Neuronal stem cell (in vitro differentiated cells): ENCODE results near the gene CALML5.

Experiments used
- DNase-seq: peaks from one replicate; pipeline ENCODE4 v3.0.0-alpha.2; 2013; ENCODE audit warnings: low spot score
- H2AFZ ChIP-seq: one replicate; pipeline ENCODE4 v1.6.1; 2013; ENCODE audit warnings: mild to moderate bottlenecking, low read length, inconsistent platforms
- H2AK5ac ChIP-seq: 2 replicates; pipeline ENCODE4 v1.6.1; 2013; ENCODE audit warnings: low read depth, mild to moderate bottlenecking, inconsistent platforms, low read length, moderate library complexity, mixed read lengths
- H2BK120ac ChIP-seq: 2 replicates; pipeline ENCODE4 v1.6.1; 2013; ENCODE audit warnings: low read depth, mild to moderate bottlenecking, inconsistent platforms, low read length, moderate library complexity, mixed read lengths
- H2BK12ac ChIP-seq: one replicate; pipeline ENCODE4 v1.6.1; 2013; ENCODE audit warnings: low read length, inconsistent platforms
- H2BK15ac ChIP-seq: 2 replicates; pipeline ENCODE4 v1.6.1; 2013; ENCODE audit warnings: mild to moderate bottlenecking, low read length, inconsistent platforms, mixed read lengths
- H2BK5ac ChIP-seq: one replicate; pipeline ENCODE4 v1.6.1; 2013; ENCODE audit warnings: inconsistent platforms, mild to moderate bottlenecking, low read length, moderate library complexity
- H3K14ac ChIP-seq: one replicate; pipeline ENCODE4 v1.6.1; 2013; ENCODE audit warnings: low read length, inconsistent platforms
- H3K18ac ChIP-seq: 2 replicates; pipeline ENCODE4 v1.6.1; 2013; ENCODE audit warnings: low read length, inconsistent platforms
- H3K23ac ChIP-seq: 2 replicates; pipeline ENCODE4 v1.6.1; 2013; ENCODE audit warnings: low read depth, mild to moderate bottlenecking, mixed read lengths, low read length, inconsistent platforms; ENCODE audit not compliant: poor library complexity
- H3K27ac ChIP-seq: replicated peaks from 3 replicates; pipeline ENCODE4 v1.5.1; 2013; ENCODE audit warnings: low read length, inconsistent platforms
- H3K27me3 ChIP-seq, 3 experiments: 2 replicates each; pipeline ENCODE4 v1.6.1; 2013; ENCODE audit warnings: low read length in 3 of 3, mild to moderate bottlenecking in 2 of 3, inconsistent platforms in 1 of 3, low read depth in 1 of 3, mixed read lengths in 1 of 3, moderate library complexity in 1 of 3; ENCODE audit not compliant: control insufficient read depth in 3 of 3, insufficient read depth in 3 of 3
- H3K36me3 ChIP-seq, 2 donors: replicated peaks in 1 of 2; 2 replicates each; pipeline ENCODE4 v1.6.1; 2013; ENCODE audit warnings: low read length in 2 of 2; ENCODE audit not compliant: control insufficient read depth in 2 of 2, insufficient read depth in 2 of 2
- H3K4ac ChIP-seq: 2 replicates; pipeline ENCODE4 v1.6.1; 2013; ENCODE audit warnings: inconsistent platforms, mild to moderate bottlenecking, low read length, moderate library complexity
- H3K4me1 ChIP-seq, 2 donors: 1 replicate in 1 of 2; 2 replicates in 1 of 2; pipeline ENCODE4 v1.6.1; 2013; ENCODE audit warnings: low read length in 2 of 2, low read depth in 1 of 2; ENCODE audit not compliant: control insufficient read depth in 2 of 2, insufficient read depth in 1 of 2
- H3K4me2 ChIP-seq: one replicate; pipeline ENCODE4 v1.6.1; 2013; ENCODE audit warnings: mild to moderate bottlenecking, low read length, inconsistent platforms; ENCODE audit not compliant: insufficient read depth, poor library complexity, severe bottlenecking
- H3K4me3 ChIP-seq, 2 donors: 2 replicates each; pipeline ENCODE4 v1.5.1; 2013; ENCODE audit warnings: low read length in 2 of 2, mild to moderate bottlenecking in 2 of 2, inconsistent platforms in 1 of 2, moderate library complexity in 1 of 2
- H3K79me1 ChIP-seq: one replicate; pipeline ENCODE4 v1.6.1; 2013; ENCODE audit warnings: low read depth, mild to moderate bottlenecking, inconsistent platforms, low read length, moderate library complexity
- H3K9ac ChIP-seq: one replicate; pipeline ENCODE4 v1.6.1; 2013; ENCODE audit warnings: mild to moderate bottlenecking, low read depth, low read length, inconsistent platforms; ENCODE audit not compliant: poor library complexity
- H3K9me3 ChIP-seq, 2 donors: replicated peaks in 1 of 2; 2 replicates each; pipeline versions ENCODE3 to v1.6.1; 2013; ENCODE audit warnings: low read length in 2 of 2, mild to moderate bottlenecking in 2 of 2, inconsistent platforms in 1 of 2, low read depth in 1 of 2, mixed read lengths in 1 of 2, moderate library complexity in 1 of 2; ENCODE audit not compliant: control insufficient read depth in 2 of 2, insufficient read depth in 1 of 2
- H4K8ac ChIP-seq: one replicate; pipeline ENCODE4 v1.6.1; 2013; ENCODE audit warnings: low read depth, mild to moderate bottlenecking, inconsistent platforms, low read length, moderate library complexity
- H4K91ac ChIP-seq: one replicate; pipeline ENCODE4 v1.6.1; 2013; ENCODE audit warnings: low read length, low read depth, mild to moderate bottlenecking, inconsistent platforms; ENCODE audit not compliant: poor library complexity
- WGBS, 2 donors: extraction: QIAGEN DNeasy Blood & Tissue Kit; methylation state at CpG; one replicate each; pipeline ENCODE4 v1.1.7; 2013; ENCODE audit warnings: missing lambda C conversion rate in 2 of 2, mixed read lengths in 1 of 2; ENCODE audit not compliant: insufficient read length in 2 of 2, insufficient replicate concordance in 1 of 2; ENCODE audit errors: extremely low coverage in 2 of 2; 5-methylcytosine and 5-hydroxymethylcytosine counted together

Gene CALML5

DNA sequence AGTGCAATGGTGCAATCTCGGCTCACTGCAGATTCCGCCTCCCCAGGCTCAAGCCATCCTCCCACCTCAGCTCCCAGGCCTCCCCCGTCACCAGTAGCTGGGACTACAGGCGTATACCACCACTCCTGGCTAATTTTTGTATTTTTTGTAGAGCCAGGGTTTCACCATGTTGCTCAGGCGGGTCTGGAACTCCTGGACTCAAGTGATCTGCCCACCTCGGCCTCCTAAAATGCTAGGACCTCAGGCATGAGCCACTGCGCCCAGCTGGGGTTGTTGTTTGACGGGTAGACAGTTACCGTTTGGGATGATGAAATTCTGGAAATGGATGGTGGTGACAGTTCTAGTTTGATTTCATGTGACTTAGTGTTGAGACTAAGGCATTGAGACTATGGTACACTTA lies 40.7 kb upstream of the CALML5 start:
- no peak for DNase-seq
- H3K4me3 ChIP-seq: no peak overlapping the region

DNA sequence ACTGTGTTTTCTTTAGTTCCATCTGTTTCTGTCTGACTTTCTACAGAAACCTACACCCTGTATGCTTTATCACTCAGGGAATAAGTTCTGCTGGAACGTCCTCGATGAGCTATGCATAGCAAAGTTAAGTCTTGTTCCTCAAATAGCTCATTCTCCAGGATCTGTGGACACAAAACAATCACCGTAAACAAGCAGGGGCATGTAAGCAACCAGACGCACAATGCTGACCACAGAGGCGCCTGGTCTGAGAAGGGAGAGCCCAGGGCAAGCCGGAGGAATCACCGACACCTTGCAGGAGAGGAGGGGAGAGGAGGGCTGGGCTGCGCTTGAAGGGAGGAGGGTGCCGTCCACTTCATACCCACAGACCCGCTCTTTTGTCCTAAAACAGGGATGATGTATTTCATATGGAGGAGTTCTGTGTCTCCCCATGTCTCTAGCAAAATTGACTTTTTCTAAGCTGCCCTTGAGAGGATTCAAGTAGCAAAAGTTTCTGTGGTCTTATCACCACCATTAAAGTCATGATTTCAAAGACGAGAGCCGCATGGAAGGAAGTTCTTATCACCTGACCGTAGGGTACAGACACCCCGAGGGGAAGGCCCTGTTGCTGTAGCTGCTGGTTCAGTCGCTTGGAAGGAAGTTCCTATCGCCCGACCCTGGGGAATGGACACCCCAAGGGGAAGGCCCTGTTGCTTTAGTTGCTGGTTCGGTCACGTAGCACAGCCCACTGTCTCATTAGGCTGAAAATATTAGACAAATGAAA lies 39.7 kb upstream of the CALML5 start:
- no peaks in the 10 kb centered on the region for H3K4me1 ChIP-seq
- no peak for DNase-seq
- no peak overlapping the region for H2BK120ac ChIP-seq
- no peak overlapping the region for H4K8ac ChIP-seq
- no peak overlapping the region for H2AFZ ChIP-seq
- H2BK12ac ChIP-seq: no peak overlapping the region
- H2BK5ac ChIP-seq: no peak overlapping the region
- no peak overlapping the region for H3K18ac ChIP-seq
- H3K4me3 ChIP-seq: no peak overlapping the region
- H3K9ac ChIP-seq: no peak overlapping the region
- H3K14ac ChIP-seq: no peak overlapping the region
- H3K23ac ChIP-seq: no peak overlapping the region
- H3K36me3 ChIP-seq: no peaks in the 10 kb centered on the region
- WGBS, 2 donors: no CpG with 5 or more reads among the region's 19 CpGs
- H2AK5ac ChIP-seq: no peak overlapping the region
- no peak overlapping the region for H3K4me2 ChIP-seq
- no peak overlapping the region for H3K27ac ChIP-seq
- no peaks in the 10 kb centered on the region for H3K79me1 ChIP-seq
- H3K9me3 ChIP-seq: no peaks in the 10 kb centered on the region
- H2BK15ac ChIP-seq: no peak overlapping the region
- H3K4ac ChIP-seq: no peak overlapping the region
- peak overlapping the region; percentile 20 for H4K91ac ChIP-seq
- peaks cover 0 to 3% (median 0%) of the 10 kb centered on the region in 3 experiments for H3K27me3 ChIP-seq

More for the DNA sequence above, 40.7 kb upstream of the CALML5 start:
- Histone ChIP-seq H3K4me2 (no peak overlapping the region), H2AFZ (no peak overlapping the region), H3K4ac (no peak overlapping the region), H3K36me3 (no peaks in the 10 kb centered on the region), H2BK15ac (no peak overlapping the region), H2BK12ac (no peak overlapping the region), H2BK120ac (no peak overlapping the region), H3K9me3 (no peaks in the 10 kb centered on the region), H4K91ac (no peak overlapping the region), H3K18ac (no peak overlapping the region), H2BK5ac (no peak overlapping the region), H3K23ac (no peak overlapping the region), H3K27ac (no peak overlapping the region), H3K27me3 (peaks cover 0 to 3% (median 0%) of the 10 kb centered on the region in 3 experiments), H3K4me1 (no peaks in the 10 kb centered on the region), H2AK5ac (no peak overlapping the region), H4K8ac (no peak overlapping the region), H3K79me1 (no peaks in the 10 kb centered on the region), H3K14ac (no peak overlapping the region), H3K9ac (no peak overlapping the region)
- WGBS, 2 donors: no CpG with 5 or more reads among the region's 9 CpGs

- Histone ChIP-seq H2BK5ac (no peak overlapping the region), H3K79me1 (no peaks in the 10 kb centered on the region), H3K18ac (no peak overlapping the region), H2BK12ac (no peak overlapping the region), H2BK15ac (no peak overlapping the region), H2AFZ (no peak overlapping the region), H2BK120ac (no peak overlapping the region), H3K27ac (no peak overlapping the region), H3K36me3 (no peaks in the 10 kb centered on the region), H3K9me3 (no peaks in the 10 kb centered on the region), H2AK5ac (no peak overlapping the region), H3K4me1 (no peaks in the 10 kb centered on the region), H3K9ac (no peak overlapping the region), H4K91ac (no peak overlapping the region), H4K8ac (no peak overlapping the region), H3K4ac (no peak overlapping the region), H3K23ac (no peak overlapping the region), H3K27me3 (peaks cover 0 to 3% (median 0%) of the 10 kb centered on the region in 3 experiments), H3K4me3 (no peak overlapping the region), H3K4me2 (no peak overlapping the region), H3K14ac (no peak overlapping the region)
- no CpG with 5 or more reads among the region's 9 CpGs for WGBS, 2 donors
- no peak for DNase-seq
These were observed 39.1 kb upstream of the CALML5 start for GRCh38 chr10:5538446-5538845.

- no peaks in the 10 kb centered on the region for H3K9me3 ChIP-seq
- no peak for DNase-seq
- no peak overlapping the region for H4K8ac ChIP-seq
- H3K23ac ChIP-seq: no peak overlapping the region
- H2AFZ ChIP-seq: no peak overlapping the region
- no peak overlapping the region for H3K18ac ChIP-seq
- no peaks in the 10 kb centered on the region for H3K79me1 ChIP-seq
- H2BK5ac ChIP-seq: no peak overlapping the region
- H3K4ac ChIP-seq: no peak overlapping the region
- H4K91ac ChIP-seq: no peak overlapping the region
- H3K4me1 ChIP-seq: peaks cover 0 to 4% of the 10 kb centered on the region in 2 donors
- H3K36me3 ChIP-seq: no peaks in the 10 kb centered on the region
- H2BK120ac ChIP-seq: peak overlapping the region; percentile 43
- H3K14ac ChIP-seq: no peak overlapping the region
- no peak overlapping the region for H2AK5ac ChIP-seq
- H3K27me3 ChIP-seq: peaks cover 0 to 7% (median 0%) of the 10 kb centered on the region in 3 experiments
- WGBS, 2 donors: no CpG with 5 or more reads among the region's 6 CpGs
- H3K4me2 ChIP-seq: no peak overlapping the region
- H3K27ac ChIP-seq: no peak overlapping the region
- no peak overlapping the region for H3K4me3 ChIP-seq
- H2BK15ac ChIP-seq: no peak overlapping the region
- peak overlapping the region; percentile 35 for H3K9ac ChIP-seq
- H2BK12ac ChIP-seq: no peak overlapping the region
These were observed 38.3 kb upstream of the CALML5 start for GRCh38 chr10:5537684-5538083.
